ENCODE results near the gene DNAJC17.

DNAJC17 gene

GRCh38 chr15:40766194-40766815 lies 41.0 kb downstream of the DNAJC17 start:
- DNase-seq (ENCODE audit: low read depth), result no peak

GRCh38 chr15:40764629-40765103 lies 42.6 kb downstream of the DNAJC17 start:
- no peak for DNase-seq (ENCODE audit: low read depth)

- DNase-seq (ENCODE audit: low read depth), result peak; percentile 67
These were observed 43.3 kb downstream of the DNAJC17 start, which contains the start of gene GCHFR for GRCh38 chr15:40763801-40764628. Gene GCHFR (plus strand): TSS chr15:40764068. CDS start chr15:40764181, 113 bp downstream.

- no peak for DNase-seq (ENCODE audit: low read depth)
These were observed 44.1 kb downstream of the DNAJC17 start for GRCh38 chr15:40762919-40763800.

GRCh38 chr15:40759961-40760360 lies 47.3 kb downstream of the DNAJC17 start:
- no peak for DNase-seq (ENCODE audit: low read depth)

GRCh38 chr15:40756938-40757337 lies 50.3 kb downstream of the DNAJC17 start:
- DNase-seq (ENCODE audit: low read depth), result no peak

- DNase-seq (ENCODE audit: low read depth), result no peak
These were observed 51.5 kb downstream of the DNAJC17 start for GRCh38 chr15:40755812-40756208.

- DNase-seq (ENCODE audit: low read depth), result peak; percentile 83
These were observed 52.1 kb downstream of the DNAJC17 start, which contains the start of gene RMDN3 for GRCh38 chr15:40754883-40755811. Gene RMDN3 (minus strand): TSS chr15:40755254. CDS start chr15:40754783, 471 bp downstream.

- no peak for DNase-seq (ENCODE audit: low read depth)
These were observed 52.7 kb downstream of the DNAJC17 start for GRCh38 chr15:40754574-40754882.

GRCh38 chr15:40751745-40752144 lies 55.5 kb downstream of the DNAJC17 start:
- DNase-seq (ENCODE audit: low read depth), result no peak

GRCh38 chr15:40750885-40751284 lies 56.4 kb downstream of the DNAJC17 start:
- no peak for DNase-seq (ENCODE audit: low read depth)

GRCh38 chr15:40749151-40749630 lies 58.1 kb downstream of the DNAJC17 start:
- DNase-seq (ENCODE audit: low read depth), result no peak

- no peak for DNase-seq (ENCODE audit: low read depth)
These were observed 59.3 kb downstream of the DNAJC17 start for GRCh38 chr15:40747685-40748631.

GRCh38 chr15:40746916-40747418 lies 60.3 kb downstream of the DNAJC17 start:
- no peak for DNase-seq (ENCODE audit: low read depth)

- no peak for DNase-seq (ENCODE audit: low read depth)
These were observed 62.5 kb downstream of the DNAJC17 start for GRCh38 chr15:40744815-40745152.

GRCh38 chr15:40743921-40744814 lies 63.1 kb downstream of the DNAJC17 start:
- DNase-seq (ENCODE audit: low read depth), result peak; percentile 63

- DNase-seq (ENCODE audit: low read depth), result no peak
These were observed 63.8 kb downstream of the DNAJC17 start for GRCh38 chr15:40743485-40743901.

- no peak for DNase-seq (ENCODE audit: low read depth)
These were observed 67.4 kb downstream of the DNAJC17 start for GRCh38 chr15:40739854-40740253.

GRCh38 chr15:40739047-40739446 lies 68.2 kb downstream of the DNAJC17 start:
- no peak for DNase-seq (ENCODE audit: low read depth)
